Neutrophil (primary cell): ENCODE results near the gene SLC11A1.

Experiments
- H3K27ac ChIP-seq: fragments of 200-600 bp; sonication (generic); 2 replicates; pipeline ENCODE4 v1.5.1; 2016; ENCODE audit warnings: mild to moderate bottlenecking, moderate library complexity
- H3K27me3 ChIP-seq: fragments of 200-600 bp; sonication (generic); 2 replicates; pipeline ENCODE4 v1.6.0; 2016; ENCODE audit warnings: mild to moderate bottlenecking
- H3K36me3 ChIP-seq: fragments of 200-600 bp; sonication (generic); 2 replicates; pipeline ENCODE4 v1.5.1; 2017
- H3K4me1 ChIP-seq, 2 experiments: fragments of 200-600 bp in 1 of 2; sonication (generic) in 1 of 2; 1 replicate in 1 of 2; 2 replicates in 1 of 2; pipeline versions ENCODE4 v1.5.1 to v1.6.1; 2013 to 2016; ENCODE audit warnings: low read depth in 1 of 2, low read length in 1 of 2, mild to moderate bottlenecking in 1 of 2, moderate library complexity in 1 of 2; ENCODE audit not compliant: control insufficient read depth in 1 of 2, insufficient read depth in 1 of 2
- H3K4me3 ChIP-seq, 2 experiments: fragments of 200-600 bp in 1 of 2; sonication (generic) in 1 of 2; 1 replicate in 1 of 2; 2 replicates in 1 of 2; pipeline ENCODE4 v1.5.1; 2013 to 2016; ENCODE audit warnings: low read depth in 1 of 2, low read length in 1 of 2, mild to moderate bottlenecking in 1 of 2, moderate library complexity in 1 of 2
- H3K9me3 ChIP-seq: fragments of 200-600 bp; sonication (generic); 2 replicates; pipeline ENCODE4 v1.5.1; 2016
- CTCF ChIP-seq: fragments of 200-600 bp; sonication (generic); IDR thresholded peaks from 2 replicates; pipeline ENCODE4 v1.5.1; 2016; ENCODE audit warnings: antibody characterized with exemption

The SLC11A1 gene

GRCh38 chr2:218444692-218445357 lies 62.8 kb downstream of the SLC11A1 start:
- Histone ChIP-seq H3K4me1 (no peaks in the 10 kb centered on the region), H3K36me3 (peaks cover 18% of the 10 kb centered on the region), H3K27me3 (no peaks in the 10 kb centered on the region), H3K9me3 (no peaks in the 10 kb centered on the region), H3K27ac (no peak overlapping the region), H3K4me3 (no peak overlapping the region)
- no peak for TF ChIP-seq CTCF

- no peak for TF ChIP-seq CTCF
- no peaks in the 10 kb centered on the region for H3K27me3 ChIP-seq
These were observed 63.5 kb downstream of the SLC11A1 start for GRCh38 chr2:218445602-218446001.

More at GRCh38 chr2:218445602-218446001, 63.5 kb downstream of the SLC11A1 start:
- H3K4me1 ChIP-seq: no peaks in the 10 kb centered on the region
- no peaks in the 10 kb centered on the region for H3K9me3 ChIP-seq
- no peak overlapping the region for H3K4me3 ChIP-seq
- H3K27ac ChIP-seq: no peak overlapping the region
- peaks cover 19% of the 10 kb centered on the region for H3K36me3 ChIP-seq
